Suprapubic skin (tissue), 4 donors: ENCODE measurements around the gene PLEKHG4B.
"Not testable (repeated sequence)": the region's sequence is repeated elsewhere in the genome, so short reads cannot be mapped to it uniquely, and the experiment has no call there.

Experiments used
- POLR2A ChIP-seq, 2 donors: fragments of 450-650 bp; IDR thresholded peaks; one replicate each; pipeline ENCODE4 v1.6.1; 2017; ENCODE audit warnings: antibody characterized with exemption in 2 of 2, mild to moderate bottlenecking in 2 of 2, moderate library complexity in 2 of 2
- POLR2AphosphoS5 ChIP-seq, 3 donors: sonication (generic); formaldehyde crosslinking; IDR thresholded peaks; one replicate each; pipeline ENCODE4 v1.6.1; 2017; ENCODE audit warnings: antibody characterized with exemption in 3 of 3
- TF ChIP-seq, protein P1 (sequence below), 2 donors: fragments of 200-600 bp in 1 of 2; fragments of 450-650 bp in 1 of 2; sonication (generic) in 1 of 2; IDR thresholded peaks; one replicate each; pipeline ENCODE4 v1.5.1; 2016 to 2019; ENCODE audit warnings: antibody characterized with exemption in 2 of 2, mild to moderate bottlenecking in 1 of 2, moderate library complexity in 1 of 2

DNA sequence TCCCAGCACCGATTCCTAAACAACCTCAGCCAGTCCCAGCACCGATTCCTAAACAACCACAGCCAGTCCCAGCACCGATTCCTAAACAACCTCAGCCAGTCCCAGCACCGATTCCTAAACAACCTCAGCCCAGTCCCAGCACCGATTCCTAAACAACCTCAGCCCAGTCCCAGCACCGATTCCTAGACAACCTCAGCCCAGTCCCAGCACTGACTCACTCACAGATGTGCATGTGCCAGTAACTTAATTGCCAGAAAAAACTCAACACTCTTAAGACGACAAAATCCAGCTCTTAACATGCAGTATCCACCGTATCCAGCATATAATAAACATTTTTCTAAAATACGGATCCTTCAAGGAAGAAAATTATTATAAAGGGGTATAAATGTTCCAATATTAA lies 12.1 kb downstream of the PLEKHG4B start:
- TF ChIP-seq, protein P1, sequence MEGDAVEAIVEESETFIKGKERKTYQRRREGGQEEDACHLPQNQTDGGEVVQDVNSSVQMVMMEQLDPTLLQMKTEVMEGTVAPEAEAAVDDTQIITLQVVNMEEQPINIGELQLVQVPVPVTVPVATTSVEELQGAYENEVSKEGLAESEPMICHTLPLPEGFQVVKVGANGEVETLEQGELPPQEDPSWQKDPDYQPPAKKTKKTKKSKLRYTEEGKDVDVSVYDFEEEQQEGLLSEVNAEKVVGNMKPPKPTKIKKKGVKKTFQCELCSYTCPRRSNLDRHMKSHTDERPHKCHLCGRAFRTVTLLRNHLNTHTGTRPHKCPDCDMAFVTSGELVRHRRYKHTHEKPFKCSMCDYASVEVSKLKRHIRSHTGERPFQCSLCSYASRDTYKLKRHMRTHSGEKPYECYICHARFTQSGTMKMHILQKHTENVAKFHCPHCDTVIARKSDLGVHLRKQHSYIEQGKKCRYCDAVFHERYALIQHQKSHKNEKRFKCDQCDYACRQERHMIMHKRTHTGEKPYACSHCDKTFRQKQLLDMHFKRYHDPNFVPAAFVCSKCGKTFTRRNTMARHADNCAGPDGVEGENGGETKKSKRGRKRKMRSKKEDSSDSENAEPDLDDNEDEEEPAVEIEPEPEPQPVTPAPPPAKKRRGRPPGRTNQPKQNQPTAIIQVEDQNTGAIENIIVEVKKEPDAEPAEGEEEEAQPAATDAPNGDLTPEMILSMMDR (IDR thresholded peaks at IDR 0.05) = not testable (repeated sequence)
- TF ChIP-seq POLR2A, POLR2AphosphoS5 (IDR thresholded peaks at IDR 0.05): not testable (repeated sequence)
